ENCODE results near the gene PPM1M. TPM values are rescaled to one million over a fixed set of nuclear protein-coding genes. Genes with fewer than 3 reads are reported as not detected.

Gene PPM1M
- polyA plus RNA-seq, 1 of the 3 experiments (the other 2 are of a cell fraction): 19.2 TPM

DNA sequence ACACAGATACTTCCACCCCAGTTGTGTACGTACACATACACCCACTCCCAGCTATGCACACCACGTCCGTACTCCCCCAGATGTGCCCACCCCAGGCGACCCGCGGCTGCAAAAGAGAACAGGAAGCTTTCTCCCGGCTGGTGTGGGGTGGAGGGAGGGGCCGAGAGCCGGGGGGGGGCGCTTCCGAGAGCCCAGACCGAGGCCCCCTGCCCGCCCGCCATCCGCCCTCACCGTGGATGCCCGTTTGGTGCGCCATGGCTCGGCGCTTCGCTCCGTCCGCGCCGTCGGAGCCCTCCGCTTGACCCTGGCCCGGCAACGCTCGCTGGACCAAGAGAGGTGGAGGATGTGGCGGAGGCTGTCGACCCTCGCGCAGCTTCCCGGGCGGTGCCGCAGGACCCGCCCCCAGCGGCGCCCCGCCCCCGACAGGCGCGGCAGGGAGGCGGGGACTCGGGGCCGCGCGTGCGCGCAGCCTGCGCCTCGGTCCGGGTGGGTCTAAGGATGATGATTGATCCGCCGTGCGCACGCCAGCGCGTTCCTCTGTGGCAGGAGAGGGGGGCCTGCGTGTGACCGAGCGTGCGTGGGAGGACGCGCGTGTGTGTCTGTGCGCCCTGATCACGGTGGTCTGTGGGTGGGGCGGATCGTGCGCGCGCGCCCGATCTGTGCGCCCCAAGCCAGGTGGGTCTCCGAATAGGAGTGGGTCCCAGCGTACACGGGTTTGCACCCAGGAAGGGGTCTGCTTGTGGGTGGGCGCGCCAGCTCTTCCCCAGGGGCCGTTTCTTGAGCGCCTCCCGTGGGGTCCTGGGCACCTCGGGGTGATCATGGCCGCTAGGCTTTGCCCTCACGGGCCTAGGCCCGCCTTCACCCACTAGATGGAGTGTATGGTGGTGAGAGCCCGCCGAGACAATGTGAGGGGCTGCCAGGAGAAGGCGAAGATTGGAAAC is 6.5 kb upstream of the PPM1M start, which contains the start of gene TWF2:
TSS of gene TWF2 (minus strand) at position 398 of the 941 bp plus-strand sequence. CDS start at position 256, 142 bp downstream.
- ChIA-PET POLR2A (interaction anchor here (0.7 to 4.6 kb wide), 8 partner anchors 9 to 243 kb away, joined by 3 to 67 read pairs (median 3); partner anchors contain the start of genes RPL29 and WDR82), CTCF (interaction anchor here (0.6 to 11.8 kb wide), 7 partner anchors 10 to 247 kb away, joined by 3 to 257 read pairs (median 5); partner anchors contain the start of genes TLR9 and WDR82)
- Histone ChIP-seq H3K4me3 (ENCODE audit: low read depth in 2 of 2, low read length in 1 of 2) (peak within 1 kb of the TSS; percentile 90 to 97), H3K9me2 (no peaks in the 10 kb centered on the region), H3K79me2 (ENCODE audit: insufficient read depth) (peaks cover 62% of the 10 kb centered on the region), H3K36me3 (replicated peaks in 1 of 2; ENCODE audit: control insufficient read depth in 1 of 2, insufficient read depth in 2 of 2, low read length in 1 of 2) (peaks cover 5% of the 10 kb centered on the region in 2 experiments), H3K4me1 (ENCODE audit: control insufficient read depth in 1 of 2, insufficient read depth in 2 of 2, low read depth in 1 of 2, low read length in 1 of 2) (peaks cover 8 to 49% of the 10 kb centered on the region in 2 experiments), H3F3A (replicated peaks; ENCODE audit: insufficient read depth) (peaks cover 24% of the 10 kb centered on the region), H4K20me1 (ENCODE audit: insufficient read depth) (0 out of 2 replicates have a peak, but pooled peaks cover 4% of the 10 kb centered on the region), H2AFZ (ENCODE audit: low read depth) (peak within 1 kb of the TSS; percentile 81), H3K9ac (peak within 1 kb of the TSS; percentile 83), H3K27ac (ENCODE audit: low read depth in 2 of 2, low read length in 1 of 2) (peak within 1 kb of the TSS; percentile 93 to 96), H3K4me2 (peak within 1 kb of the TSS; percentile 89), H3K27me3 (ENCODE audit: insufficient read depth) (no peaks in the 10 kb centered on the region), H3K9me3 (no peaks in the 10 kb centered on the region)
- peak; percentile 99 for DNase-seq
- TF ChIP-seq RCOR1 (IDR thresholded peaks at IDR 0.05; ENCODE audit: low read length): 0 out of 2 replicates have a peak, but pooled peaks have one; percentile 5
- TF ChIP-seq RFX5 (IDR thresholded peaks at IDR 0.05; ENCODE audit: low read length): no peak
- TF ChIP-seq SIN3A (IDR thresholded peaks at IDR 0.05; ENCODE audit: borderline replicate concordance, low read depth, low read length): peak; percentile 70; the same call in 1 of the 2 replicates
- TF ChIP-seq TCF12 (IDR thresholded peaks at IDR 0.05): no peak
- TF ChIP-seq, protein P1, sequence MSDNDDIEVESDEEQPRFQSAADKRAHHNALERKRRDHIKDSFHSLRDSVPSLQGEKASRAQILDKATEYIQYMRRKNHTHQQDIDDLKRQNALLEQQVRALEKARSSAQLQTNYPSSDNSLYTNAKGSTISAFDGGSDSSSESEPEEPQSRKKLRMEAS (IDR thresholded peaks at IDR 0.05; ENCODE audit: low read depth): peak; percentile 56; the same call in 1 of the 2 replicates
- peak; percentile 85 for TF ChIP-seq NRF1 (IDR thresholded peaks at IDR 0.05; ENCODE audit: low read depth, low read length)
- TF ChIP-seq GABPA (IDR thresholded peaks at IDR 0.05; ENCODE audit: low read depth): peak; percentile 23; the same call in 1 of the 2 replicates
- TF ChIP-seq SMC3 (IDR thresholded peaks at IDR 0.05; ENCODE audit: low read depth, low read length): no peak
- no peak for TF ChIP-seq FOXJ3 (CRISPR knock-in tag; IDR thresholded peaks at IDR 0.05)
- TF ChIP-seq POLR2AphosphoS5 (IDR thresholded peaks at IDR 0.05; ENCODE audit: low read depth, low read length): peak; percentile 69; the same call in 1 of the 2 replicates
- TF ChIP-seq NFIC (IDR thresholded peaks at IDR 0.05; ENCODE audit: borderline replicate concordance): 0 out of 2 replicates have a peak, but pooled peaks have one; percentile 1
- TF ChIP-seq TAF1 (IDR thresholded peaks at IDR 0.05; ENCODE audit: borderline replicate concordance, low read depth, low read length): peak; percentile 58; the same call in 1 of the 2 replicates
- TF ChIP-seq MXI1 (IDR thresholded peaks at IDR 0.05; ENCODE audit: low read depth, low read length): no peak; the same call in 1 of the 2 replicates
- TF ChIP-seq, protein P2, sequence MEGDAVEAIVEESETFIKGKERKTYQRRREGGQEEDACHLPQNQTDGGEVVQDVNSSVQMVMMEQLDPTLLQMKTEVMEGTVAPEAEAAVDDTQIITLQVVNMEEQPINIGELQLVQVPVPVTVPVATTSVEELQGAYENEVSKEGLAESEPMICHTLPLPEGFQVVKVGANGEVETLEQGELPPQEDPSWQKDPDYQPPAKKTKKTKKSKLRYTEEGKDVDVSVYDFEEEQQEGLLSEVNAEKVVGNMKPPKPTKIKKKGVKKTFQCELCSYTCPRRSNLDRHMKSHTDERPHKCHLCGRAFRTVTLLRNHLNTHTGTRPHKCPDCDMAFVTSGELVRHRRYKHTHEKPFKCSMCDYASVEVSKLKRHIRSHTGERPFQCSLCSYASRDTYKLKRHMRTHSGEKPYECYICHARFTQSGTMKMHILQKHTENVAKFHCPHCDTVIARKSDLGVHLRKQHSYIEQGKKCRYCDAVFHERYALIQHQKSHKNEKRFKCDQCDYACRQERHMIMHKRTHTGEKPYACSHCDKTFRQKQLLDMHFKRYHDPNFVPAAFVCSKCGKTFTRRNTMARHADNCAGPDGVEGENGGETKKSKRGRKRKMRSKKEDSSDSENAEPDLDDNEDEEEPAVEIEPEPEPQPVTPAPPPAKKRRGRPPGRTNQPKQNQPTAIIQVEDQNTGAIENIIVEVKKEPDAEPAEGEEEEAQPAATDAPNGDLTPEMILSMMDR (IDR thresholded peaks at IDR 0.05): peak; percentile 53
- TF ChIP-seq YY1 (IDR thresholded peaks at IDR 0.05; ENCODE audit: low read depth): 0 out of 2 replicates have a peak, but pooled peaks have one; percentile 52
- TF ChIP-seq MEF2A (IDR thresholded peaks at IDR 0.05; ENCODE audit: borderline replicate concordance, low read depth): no peak
- 1% methylated on average over 16 of the region's 92 CpGs for WGBS (ENCODE audit: low lambda C conversion rate)

Data from SK-N-SH (cell line).